ENCODE data around the gene FAM187B. TPM values are rescaled to one million over a fixed set of nuclear protein-coding genes. Genes with fewer than 3 reads are reported as not detected.

Gene FAM187B
- total RNA-seq, 1 experiment from 2014 or later = not detected

- Histone ChIP-seq H3K18ac (ENCODE audit: insufficient read length, low read depth, low read length) (no peak overlapping the region), H3T11ph (ENCODE audit: low read length) (no peak overlapping the region), H2AK5ac (ENCODE audit: insufficient read length, low read length) (no peak overlapping the region), H3K56ac (ENCODE audit: insufficient read length, low read depth, low read length) (no peak overlapping the region), H2BK120ac (ENCODE audit: low read depth, low read length, poor library complexity, severe bottlenecking) (no peak overlapping the region), H3K79me1 (ENCODE audit: insufficient read depth, low read depth, low read length, poor library complexity, severe bottlenecking) (no peaks in the 10 kb centered on the region), H4K91ac (ENCODE audit: insufficient read length, low read depth, low read length) (no peak overlapping the region), H3K79me2 (ENCODE audit: insufficient read depth, low read length) (no peaks in the 10 kb centered on the region), H3K4me2 (ENCODE audit: insufficient read depth, insufficient read length, low read length) (no peak overlapping the region), H3K9me3 (ENCODE audit: control insufficient read depth, low read depth, low read length) (no peaks in the 10 kb centered on the region), H4K20me1 (ENCODE audit: control insufficient read depth, insufficient read depth, insufficient read length) (no peaks in the 10 kb centered on the region), H3K4me1 (ENCODE audit: insufficient read depth, low read length) (no peaks in the 10 kb centered on the region), H3K27ac (ENCODE audit: insufficient read length, low read depth, low read length) (no peak overlapping the region), H3K23me2 (ENCODE audit: insufficient read length, low read depth, low read length, poor library complexity, severe bottlenecking) (peaks cover 5% of the 10 kb centered on the region), H3K4ac (ENCODE audit: low read depth, low read length) (no peak overlapping the region), H3K9ac (ENCODE audit: extremely low read depth, insufficient read length, low read length) (no peak overlapping the region), H2AFZ (ENCODE audit: low read length) (no peak overlapping the region), H2BK12ac (ENCODE audit: insufficient read length, low read depth, low read length) (no peak overlapping the region), H3K23ac (ENCODE audit: insufficient read length, low read depth, low read length) (no peak overlapping the region), H4K5ac (ENCODE audit: insufficient read length, low read depth, low read length) (no peak overlapping the region), H4K8ac (replicated peaks; ENCODE audit: insufficient read length, low read depth, low read length) (no peak overlapping the region), H2BK15ac (ENCODE audit: low read depth, low read length) (no peak overlapping the region), H3K14ac (ENCODE audit: insufficient read depth, low read length) (no peak overlapping the region), H3K27me3 (ENCODE audit: insufficient read depth, low read length) (no peaks in the 10 kb centered on the region), H2BK20ac (ENCODE audit: low read depth, low read length, poor library complexity, severe bottlenecking) (no peak overlapping the region), H2BK5ac (ENCODE audit: insufficient read length, low read length) (no peak overlapping the region)
- no peak for DNase-seq
- no peak for TF ChIP-seq CTCF (conservative IDR thresholded peaks at IDR 0.05)
- Mint-ChIP-seq H3K27me3 (ENCODE audit: low read depth) (no peaks in the 10 kb centered on the region), H3K36me3 (ENCODE audit: insufficient read depth in 1 of 3, low read depth in 3 of 3) (peaks cover 32 to 67% (median 66%) of the 10 kb centered on the region in 3 experiments), H3K4me1 (peaks cover 2 to 5% of the 10 kb centered on the region in 2 experiments; a peak in 2 of 4 replicates), H3K4me3 (no peak overlapping the region; a peak in 1 of 5 replicates), H3K9me3 (no peaks in the 10 kb centered on the region), H3K27ac (peak overlapping the region; percentile 29 to 53 (median 41); a peak in 4 of 7 replicates)
- WGBS (ENCODE audit: extremely low coverage, insufficient read length, low lambda C conversion rate) = no CpG with 5 or more reads among the region's 16 CpGs
Observed at GRCh38 chr19:35272122-35272719, 43.7 kb upstream of the FAM187B start.

Data from H9 (cell line).